22Rv1 (cell line): Measurements from ENCODE around the gene UMODL1.

Experiments used
- CTCF ChIP-seq: fragments of 450-650 bp; IDR thresholded peaks from 2 replicates; pipeline ENCODE4 v1.5.1; 2017; ENCODE audit warnings: mild to moderate bottlenecking
- ZFX ChIP-seq: fragments of 450-650 bp; IDR thresholded peaks from 2 replicates; pipeline ENCODE4 v1.6.1; 2017; ENCODE audit warnings: antibody characterized with exemption, borderline replicate concordance

GRCh38 chr21:42026082-42026435 lies 45.1 kb upstream of the UMODL1 start:
- TF ChIP-seq CTCF, result no peak
- no peak for TF ChIP-seq ZFX
